Esophagus muscularis mucosa (tissue), 4 donors: Measurements from ENCODE around the gene SMIM44. TPM values are rescaled to one million over a fixed set of nuclear protein-coding genes. Genes with fewer than 3 reads are reported as not detected.

Experiments
- DNase-seq: peaks from one replicate; pipeline ENCODE4 v3.0.0-alpha.2; 2017; ENCODE audit errors: extremely low spot score
- H3K27ac ChIP-seq, 4 donors: fragments of 200-600 bp; sonication (generic); replicated peaks in 1 of 4; 1 replicate in 3 of 4; 2 replicates in 1 of 4; pipeline ENCODE4 v1.5.1; 2016 to 2019; ENCODE audit warnings: mild to moderate bottlenecking in 1 of 4
- H3K27me3 ChIP-seq, 4 donors: fragments of 200-600 bp; sonication (generic); one replicate each; pipeline versions ENCODE4 v1.5.1 to v1.6.0; 2016 to 2019
- H3K36me3 ChIP-seq, 4 donors: fragments of 200-600 bp; sonication (generic); one replicate each; pipeline ENCODE4 v1.5.1; 2016 to 2019
- H3K4me1 ChIP-seq, 4 donors: fragments of 200-600 bp; sonication (generic); one replicate each; pipeline ENCODE4 v1.5.1; 2016 to 2019
- H3K4me3 ChIP-seq, 4 donors: fragments of 200-600 bp; sonication (generic); 1 replicate in 2 of 4; 2 replicates in 2 of 4; pipeline ENCODE4 v1.5.1; 2016 to 2019; ENCODE audit warnings: mild to moderate bottlenecking in 4 of 4, moderate library complexity in 1 of 4
- H3K9me3 ChIP-seq, 4 donors: fragments of 200-600 bp; sonication (generic); 1 replicate in 3 of 4; 2 replicates in 1 of 4; pipeline ENCODE4 v1.5.1; 2016 to 2019
- EP300 ChIP-seq: sonication (generic); formaldehyde crosslinking; IDR thresholded peaks from one replicate; pipeline ENCODE4 v1.6.1; 2017; ENCODE audit warnings: antibody characterized with exemption
- POLR2A ChIP-seq: fragments of 450-650 bp; IDR thresholded peaks from one replicate; pipeline ENCODE4 v1.6.1; 2017; ENCODE audit warnings: antibody characterized with exemption, moderate library complexity, mild to moderate bottlenecking, low read depth
- POLR2AphosphoS5 ChIP-seq, 2 donors: sonication (generic); formaldehyde crosslinking; IDR thresholded peaks; one replicate each; pipeline ENCODE4 v1.6.1; 2017; ENCODE audit warnings: antibody characterized with exemption in 2 of 2
- WGBS: methylation state at CpG from one replicate; pipeline ENCODE4 v1.1.5; 2018; 5-methylcytosine and 5-hydroxymethylcytosine counted together
- intact Hi-C: fragments of 100-400 bp; cut with DNase I; formaldehyde crosslinking; loops from one replicate; pipeline ENCODE4 v1.15.1; 2023
- total RNA-seq, 4 donors: library from RNA; depleted of rRNA; stranded (reverse); fragments of >200 nt; gene quantifications; one replicate each; pipeline versions ENCODE4 v1.1.0 to v1.2.1, GENCODE V29; 2016
- TF ChIP-seq, protein P1 (sequence below), 3 experiments: fragments of 200-600 bp in 2 of 3; fragments of 450-650 bp in 1 of 3; sonication (generic) in 2 of 3; IDR thresholded peaks; one replicate each; pipeline ENCODE4 v1.5.1; 2017 to 2019; ENCODE audit warnings: antibody characterized with exemption in 3 of 3, mild to moderate bottlenecking in 2 of 3, moderate library complexity in 1 of 3

Gene SMIM44
- total RNA-seq, 4 donors from 2014 or later: not detected

- Histone ChIP-seq H3K27me3 (peaks cover 0 to 68% (median 33%) of the 10 kb centered on the region in 4 donors), H3K27ac (no peak within 1 kb of the TSS)
Observed at GRCh38 chr19:3480383-3481091, 2.7 kb downstream of the SMIM44 start, which contains the start of gene SMIM24. Gene SMIM24 (minus strand): TSS chr19:3480525. CDS start chr19:3480463, 62 bp downstream.

GRCh38 chr19:3479834-3480215, 3.4 kb downstream of the SMIM44 start:
- Histone ChIP-seq H3K27me3 (peaks cover 0 to 70% (median 35%) of the 10 kb centered on the region in 4 donors), H3K4me3 (no peak overlapping the region), H3K9me3 (no peaks in the 10 kb centered on the region), H3K36me3 (no peaks in the 10 kb centered on the region), H3K4me1 (peaks cover 0 to 24% (median 0%) of the 10 kb centered on the region in 4 donors), H3K27ac (no peak overlapping the region)
- intact Hi-C loops: no loop called here
- WGBS: 26% methylated on average over 9 of the region's 9 CpGs
- TF ChIP-seq, protein P1, sequence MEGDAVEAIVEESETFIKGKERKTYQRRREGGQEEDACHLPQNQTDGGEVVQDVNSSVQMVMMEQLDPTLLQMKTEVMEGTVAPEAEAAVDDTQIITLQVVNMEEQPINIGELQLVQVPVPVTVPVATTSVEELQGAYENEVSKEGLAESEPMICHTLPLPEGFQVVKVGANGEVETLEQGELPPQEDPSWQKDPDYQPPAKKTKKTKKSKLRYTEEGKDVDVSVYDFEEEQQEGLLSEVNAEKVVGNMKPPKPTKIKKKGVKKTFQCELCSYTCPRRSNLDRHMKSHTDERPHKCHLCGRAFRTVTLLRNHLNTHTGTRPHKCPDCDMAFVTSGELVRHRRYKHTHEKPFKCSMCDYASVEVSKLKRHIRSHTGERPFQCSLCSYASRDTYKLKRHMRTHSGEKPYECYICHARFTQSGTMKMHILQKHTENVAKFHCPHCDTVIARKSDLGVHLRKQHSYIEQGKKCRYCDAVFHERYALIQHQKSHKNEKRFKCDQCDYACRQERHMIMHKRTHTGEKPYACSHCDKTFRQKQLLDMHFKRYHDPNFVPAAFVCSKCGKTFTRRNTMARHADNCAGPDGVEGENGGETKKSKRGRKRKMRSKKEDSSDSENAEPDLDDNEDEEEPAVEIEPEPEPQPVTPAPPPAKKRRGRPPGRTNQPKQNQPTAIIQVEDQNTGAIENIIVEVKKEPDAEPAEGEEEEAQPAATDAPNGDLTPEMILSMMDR (IDR thresholded peaks at IDR 0.05): no peak
- no peak for TF ChIP-seq EP300
- TF ChIP-seq POLR2A: no peak
- no peak for TF ChIP-seq POLR2AphosphoS5 (IDR thresholded peaks at IDR 0.05)
- no peak for DNase-seq

More at GRCh38 chr19:3480383-3481091, 2.7 kb downstream of the SMIM44 start, which contains the start of gene SMIM24:
- intact Hi-C loops: no loop called here
- no peaks in the 10 kb centered on the region for H3K9me3 ChIP-seq
- no peak within 1 kb of the TSS for H3K4me3 ChIP-seq
- no peaks in the 10 kb centered on the region for H3K36me3 ChIP-seq
- DNase-seq: no peak
- 67% methylated on average over 12 of the region's 27 CpGs for WGBS
- no peak for TF ChIP-seq EP300
- TF ChIP-seq POLR2AphosphoS5 (IDR thresholded peaks at IDR 0.05): no peak
- no peak for TF ChIP-seq POLR2A
- TF ChIP-seq, protein P1 (IDR thresholded peaks at IDR 0.05): no peak
- peaks cover 0 to 24% (median 0%) of the 10 kb centered on the region in 4 donors for H3K4me1 ChIP-seq

- intact Hi-C loops: no loop called here
- Histone ChIP-seq H3K4me1 (peaks cover 0 to 24% (median 0%) of the 10 kb centered on the region in 4 donors), H3K9me3 (no peaks in the 10 kb centered on the region), H3K36me3 (no peaks in the 10 kb centered on the region), H3K27me3 (peaks cover 0 to 70% (median 35%) of the 10 kb centered on the region in 4 donors), H3K4me3 (no peak overlapping the region), H3K27ac (no peak overlapping the region)
- no peak for DNase-seq
- 14% methylated on average over 7 of the region's 7 CpGs for WGBS
- TF ChIP-seq, protein P1 (IDR thresholded peaks at IDR 0.05): no peak
- no peak for TF ChIP-seq POLR2A
- TF ChIP-seq POLR2AphosphoS5 (IDR thresholded peaks at IDR 0.05): no peak
- TF ChIP-seq EP300: no peak
Observed at GRCh38 chr19:3479177-3479833, 3.9 kb downstream of the SMIM44 start.

DNA sequence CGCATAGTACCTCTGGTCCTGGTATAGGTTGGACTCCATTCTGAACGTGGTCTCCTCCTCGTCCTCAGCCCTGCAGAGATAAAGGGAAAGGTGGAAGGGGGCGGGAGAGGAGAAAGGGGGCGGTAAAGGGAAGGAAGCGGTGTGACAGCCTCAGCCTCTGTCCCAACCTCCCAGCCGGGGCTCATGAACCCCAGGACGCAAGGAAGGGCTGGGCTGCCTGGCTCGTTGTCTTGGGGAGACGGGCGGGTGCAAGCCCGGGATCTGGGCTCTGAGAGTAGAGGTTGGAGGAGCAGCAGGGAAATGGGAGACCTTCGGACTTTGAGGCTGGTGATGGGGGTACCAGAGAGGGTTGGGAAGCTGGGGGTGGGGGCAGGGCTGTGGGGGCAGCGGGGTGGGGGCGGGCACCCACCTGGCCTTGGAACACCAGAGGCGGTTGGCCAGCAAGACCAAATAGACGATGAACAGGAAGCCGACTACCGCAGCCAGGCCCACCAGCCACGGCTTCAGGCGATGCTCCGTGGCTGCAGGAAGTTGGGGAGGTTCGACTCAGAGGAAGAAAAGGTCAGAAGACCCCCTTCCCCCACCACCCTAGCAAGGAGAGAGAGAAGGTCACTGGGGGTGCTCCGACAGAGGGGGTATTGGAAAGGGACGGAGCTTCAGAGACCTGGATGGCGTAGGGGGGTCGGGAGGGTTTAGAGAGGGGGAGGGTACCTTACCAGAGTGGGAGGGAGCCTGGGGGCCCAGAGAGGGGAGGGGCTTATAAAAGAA, 4.6 kb downstream of the SMIM44 start:
- TF ChIP-seq, protein P1 (IDR thresholded peaks at IDR 0.05): no peak
- TF ChIP-seq EP300 (no peak), POLR2AphosphoS5 (IDR thresholded peaks at IDR 0.05) (no peak), POLR2A (no peak)
- intact Hi-C loops: no loop called here
- Histone ChIP-seq H3K27ac (no peak overlapping the region), H3K27me3 (peaks cover 0 to 69% (median 30%) of the 10 kb centered on the region in 4 donors), H3K4me1 (peaks cover 0 to 24% (median 0%) of the 10 kb centered on the region in 4 donors), H3K9me3 (no peaks in the 10 kb centered on the region), H3K4me3 (no peak overlapping the region), H3K36me3 (no peaks in the 10 kb centered on the region)
- DNase-seq: no peak
- WGBS: 13% methylated on average over 25 of the region's 27 CpGs
